NCI-H1694 (cell line): ENCODE results near the gene HLF.
"Not testable (repeated sequence)": the region's sequence is repeated elsewhere in the genome, so short reads cannot be mapped to it uniquely, and the experiment has no call there.

Experiments
- DNase-seq: peaks from one replicate; lab custom pipeline; 2025; lab: John Stamatoyannopoulos, UW

Gene HLF

DNA sequence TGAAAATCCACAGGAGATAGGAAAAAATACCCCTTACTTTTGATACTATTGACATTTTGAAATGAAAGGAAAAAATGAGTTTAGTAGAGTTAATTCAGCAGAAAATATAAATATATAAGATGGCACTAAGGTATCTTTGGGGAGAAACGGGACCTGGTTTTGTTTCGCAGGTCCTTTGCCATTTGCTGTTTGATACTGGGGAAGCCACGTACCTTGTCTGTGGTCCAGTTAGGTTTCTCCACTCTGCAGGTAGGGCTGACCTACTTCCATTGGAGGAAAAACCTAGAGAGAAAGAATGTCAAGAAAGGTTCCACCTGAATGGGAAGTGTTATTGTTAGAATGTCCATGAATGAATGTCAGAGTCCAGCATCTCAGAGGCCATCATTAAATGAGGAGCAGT, 48.1 kb downstream of the HLF start:
- DNase-seq: no peak

DNA sequence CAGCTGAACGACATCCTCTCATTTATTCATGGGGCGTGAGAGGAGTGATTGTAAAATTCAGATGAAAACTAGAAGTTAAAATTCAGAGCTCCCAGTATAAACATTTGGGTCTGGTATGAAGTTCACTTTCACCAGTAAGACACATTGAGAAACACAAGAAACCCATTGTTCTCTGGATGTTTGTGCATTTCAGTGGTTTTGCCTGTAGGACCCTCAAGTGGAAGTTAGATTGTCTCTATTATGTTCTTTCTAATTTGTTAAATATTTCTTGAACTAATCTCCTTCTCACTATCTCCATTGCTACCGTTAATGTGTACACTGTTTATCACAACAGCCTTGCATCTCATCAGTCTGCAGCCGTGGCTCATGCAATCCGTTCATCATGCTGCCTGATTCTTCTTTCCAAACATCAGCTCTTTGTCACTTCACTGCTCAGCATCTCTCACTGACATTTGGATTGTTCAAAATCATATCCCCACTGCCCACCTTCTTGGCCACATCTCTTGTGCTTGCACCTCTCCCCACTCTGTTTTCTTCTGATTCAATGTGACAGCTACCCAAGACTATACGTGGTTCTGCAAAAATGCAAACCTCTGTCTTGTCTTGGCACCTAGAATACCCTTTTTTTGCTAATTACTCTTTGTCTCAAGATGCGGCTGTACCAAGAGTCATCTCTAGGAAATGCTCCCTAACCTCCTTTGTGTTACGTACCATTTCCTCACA, 49.5 kb downstream of the HLF start:
- DNase-seq: no peak

DNA sequence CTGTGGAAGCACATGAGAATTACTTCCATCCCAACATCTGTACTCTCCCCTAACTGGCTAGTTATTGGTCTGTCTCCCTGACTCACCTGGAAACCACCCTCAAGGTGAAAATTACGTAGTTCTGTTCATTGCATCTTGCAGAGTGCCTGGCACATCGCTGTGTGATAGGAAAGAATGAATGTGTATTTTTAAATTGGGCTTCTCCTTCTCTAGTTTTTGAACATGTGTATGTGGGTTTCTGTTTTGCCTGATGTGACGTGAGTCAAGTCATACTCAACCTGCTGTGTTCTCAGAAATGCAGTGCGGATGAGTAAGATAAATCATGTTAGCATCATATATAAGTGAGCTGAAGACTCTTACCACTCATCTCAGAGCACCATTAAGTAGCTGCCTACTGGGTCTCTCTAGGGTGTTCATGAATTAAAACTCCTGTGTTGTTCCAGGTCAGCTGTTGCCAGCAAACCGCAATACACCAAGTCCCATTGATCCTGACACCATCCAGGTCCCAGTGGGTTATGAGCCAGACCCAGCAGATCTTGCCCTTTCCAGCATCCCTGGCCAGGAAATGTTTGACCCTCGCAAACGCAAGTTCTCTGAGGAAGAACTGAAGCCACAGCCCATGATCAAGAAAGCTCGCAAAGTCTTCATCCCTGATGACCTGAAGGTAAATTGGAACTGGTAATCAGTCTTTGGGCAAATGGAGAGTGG, 50.2 kb downstream of the HLF start:
- DNase-seq: no peak

DNA sequence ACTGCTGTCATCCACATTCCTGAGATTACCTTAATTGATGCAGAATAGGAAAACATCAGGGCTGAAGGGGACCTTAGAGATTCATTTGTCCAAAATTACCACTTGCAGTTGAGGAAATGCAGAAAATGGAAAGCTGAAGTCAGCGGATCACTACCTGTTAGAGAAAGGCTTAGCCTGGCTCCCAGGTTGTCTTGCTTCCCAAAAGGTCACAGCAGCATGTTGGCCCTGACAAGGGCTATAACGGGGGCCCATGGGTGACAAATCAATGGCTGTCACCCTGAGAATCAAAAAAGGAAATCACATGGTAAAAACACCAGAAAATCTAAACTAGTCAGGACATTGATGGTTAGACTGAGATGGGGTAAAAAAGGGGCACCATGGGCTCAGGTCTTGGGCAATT, 51.7 kb downstream of the HLF start:
- DNase-seq: no peak

DNA sequence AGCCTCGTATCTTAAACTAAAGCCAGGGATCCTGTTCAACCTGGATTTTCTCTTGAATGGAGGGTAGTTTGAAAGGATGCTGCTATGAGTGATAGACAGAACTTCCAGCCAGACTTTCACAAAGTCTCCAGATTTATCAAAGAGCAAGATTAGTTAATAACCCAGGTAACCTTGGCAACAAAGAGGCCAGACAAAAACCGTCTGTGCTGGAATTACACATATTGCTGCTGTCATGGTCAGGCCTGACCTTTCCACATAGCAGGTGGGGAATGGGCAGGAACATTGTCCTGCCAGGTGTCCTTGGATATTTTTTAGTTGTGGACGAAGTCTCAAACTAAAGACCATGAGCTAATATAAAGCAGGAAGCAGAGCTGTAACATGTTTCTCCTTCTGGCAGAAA, 52.5 kb downstream of the HLF start:
- DNase-seq: no peak

DNA sequence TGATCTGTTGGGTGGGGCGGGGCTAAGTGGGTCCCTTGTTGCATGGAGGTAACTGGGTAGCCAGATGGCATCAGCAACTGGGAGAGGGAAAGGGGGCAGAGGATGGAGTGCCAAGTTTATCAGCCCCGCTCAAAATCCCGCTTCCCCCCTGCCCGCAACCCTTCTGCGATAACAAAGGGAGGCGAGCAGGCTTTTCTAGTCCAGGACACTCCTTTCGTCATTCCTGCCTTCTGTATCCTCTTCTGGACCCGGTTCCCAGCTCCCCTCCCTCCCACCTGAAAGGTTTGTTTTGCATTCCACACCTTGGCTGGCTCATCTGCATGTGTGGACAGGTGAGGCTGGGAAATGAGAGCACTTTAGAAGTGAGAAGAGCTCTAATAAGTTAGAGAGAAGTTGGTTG, 53.3 kb downstream of the HLF start:
- no peak for DNase-seq

DNA sequence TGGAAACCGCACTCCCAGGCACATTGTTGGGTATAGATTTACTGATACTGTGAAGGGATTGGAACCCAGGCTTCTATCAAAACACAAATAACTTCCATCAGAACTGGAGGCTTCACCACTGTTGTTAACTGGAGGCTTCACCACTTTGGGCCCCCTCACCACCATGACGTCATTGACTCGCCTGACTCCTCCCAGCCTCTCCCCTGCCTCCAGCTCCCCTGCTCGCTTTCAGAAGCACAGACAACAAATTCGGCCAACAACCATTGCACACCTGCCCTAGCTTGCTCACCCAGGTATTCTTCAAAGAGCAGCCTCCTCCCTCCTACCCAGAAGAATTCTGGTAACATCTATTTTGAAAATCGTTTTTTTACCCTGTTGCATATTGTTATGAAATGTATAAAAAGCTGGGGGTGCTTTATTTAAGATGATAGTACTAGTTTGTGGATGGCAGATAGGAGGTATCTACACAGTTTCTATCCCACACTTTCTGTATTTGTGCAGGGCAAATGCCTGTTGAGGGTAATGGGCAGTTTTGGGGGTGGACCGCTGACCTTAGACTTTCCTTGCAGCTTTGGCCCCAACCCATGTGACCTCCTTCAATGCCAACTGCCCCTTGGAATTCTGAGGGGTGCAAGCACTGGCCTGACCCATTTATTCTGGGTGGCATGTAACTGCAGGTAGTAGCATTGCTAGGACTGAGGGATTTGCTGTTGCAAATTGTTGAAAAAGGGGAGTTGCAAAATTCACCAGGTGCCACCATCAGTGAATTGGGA, 54.1 kb downstream of the HLF start:
- DNase-seq: no peak

DNA sequence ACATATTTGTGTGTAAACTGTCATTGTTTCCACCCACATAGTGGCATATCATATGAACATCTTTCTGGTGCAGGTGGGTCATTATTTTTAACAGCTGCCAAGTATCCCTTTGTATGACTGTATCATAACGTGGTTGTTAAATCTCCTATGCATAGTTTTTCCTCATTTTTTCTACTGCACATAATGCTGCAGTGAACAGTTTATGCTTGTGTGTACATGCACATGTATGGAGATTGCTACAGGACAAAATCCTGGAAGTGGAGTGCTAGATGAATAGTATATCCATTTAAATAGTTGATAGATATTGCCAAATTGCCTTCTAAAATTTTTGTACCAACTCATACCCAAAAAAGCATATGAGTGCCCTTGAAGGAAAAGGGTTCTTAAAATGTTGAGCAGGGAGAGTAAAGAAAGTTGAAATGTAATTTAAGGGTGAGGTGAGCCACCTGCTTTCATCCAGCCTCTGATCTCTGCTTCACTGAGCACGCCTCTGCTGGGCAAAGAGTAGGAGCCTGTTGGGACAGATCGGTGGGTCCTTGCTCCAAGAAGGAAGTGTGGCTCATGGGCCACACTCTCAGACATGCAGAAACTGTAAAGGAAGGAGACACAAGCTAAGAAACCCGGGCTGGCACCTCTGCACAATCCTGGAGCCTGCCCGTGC, 55.3 kb downstream of the HLF start:
- no peak for DNase-seq

DNA sequence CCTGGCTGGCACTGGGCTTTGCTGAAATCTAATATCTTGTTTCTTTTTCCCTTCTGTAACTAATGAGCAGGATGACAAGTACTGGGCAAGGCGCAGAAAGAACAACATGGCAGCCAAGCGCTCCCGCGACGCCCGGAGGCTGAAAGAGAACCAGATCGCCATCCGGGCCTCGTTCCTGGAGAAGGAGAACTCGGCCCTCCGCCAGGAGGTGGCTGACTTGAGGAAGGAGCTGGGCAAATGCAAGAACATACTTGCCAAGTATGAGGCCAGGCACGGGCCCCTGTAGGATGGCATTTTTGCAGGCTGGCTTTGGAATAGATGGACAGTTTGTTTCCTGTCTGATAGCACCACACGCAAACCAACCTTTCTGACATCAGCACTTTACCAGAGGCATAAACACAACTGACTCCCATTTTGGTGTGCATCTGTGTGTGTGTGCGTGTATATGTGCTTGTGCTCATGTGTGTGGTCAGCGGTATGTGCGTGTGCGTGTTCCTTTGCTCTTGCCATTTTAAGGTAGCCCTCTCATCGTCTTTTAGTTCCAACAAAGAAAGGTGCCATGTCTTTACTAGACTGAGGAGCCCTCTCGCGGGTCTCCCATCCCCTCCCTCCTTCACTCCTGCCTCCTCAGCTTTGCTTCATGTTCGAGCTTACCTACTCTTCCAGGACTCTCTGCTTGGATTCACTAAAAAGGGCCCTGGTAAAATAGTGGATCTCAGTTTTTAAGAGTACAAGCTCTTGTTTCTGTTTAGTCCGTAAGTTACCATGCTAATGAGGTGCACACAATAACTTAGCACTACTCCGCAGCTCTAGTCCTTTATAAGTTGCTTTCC, 56.0 kb downstream of the HLF start:
- no peak for DNase-seq

DNA sequence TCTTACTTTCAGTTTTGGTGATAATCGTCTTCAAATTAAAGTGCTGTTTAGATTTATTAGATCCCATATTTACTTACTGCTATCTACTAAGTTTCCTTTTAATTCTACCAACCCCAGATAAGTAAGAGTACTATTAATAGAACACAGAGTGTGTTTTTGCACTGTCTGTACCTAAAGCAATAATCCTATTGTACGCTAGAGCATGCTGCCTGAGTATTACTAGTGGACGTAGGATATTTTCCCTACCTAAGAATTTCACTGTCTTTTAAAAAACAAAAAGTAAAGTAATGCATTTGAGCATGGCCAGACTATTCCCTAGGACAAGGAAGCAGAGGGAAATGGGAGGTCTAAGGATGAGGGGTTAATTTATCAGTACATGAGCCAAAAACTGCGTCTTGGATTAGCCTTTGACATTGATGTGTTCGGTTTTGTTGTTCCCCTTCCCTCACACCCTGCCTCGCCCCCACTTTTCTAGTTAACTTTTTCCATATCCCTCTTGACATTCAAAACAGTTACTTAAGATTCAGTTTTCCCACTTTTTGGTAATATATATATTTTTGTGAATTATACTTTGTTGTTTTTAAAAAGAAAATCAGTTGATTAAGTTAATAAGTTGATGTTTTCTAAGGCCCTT, 56.8 kb downstream of the HLF start:
- no peak for DNase-seq

DNA sequence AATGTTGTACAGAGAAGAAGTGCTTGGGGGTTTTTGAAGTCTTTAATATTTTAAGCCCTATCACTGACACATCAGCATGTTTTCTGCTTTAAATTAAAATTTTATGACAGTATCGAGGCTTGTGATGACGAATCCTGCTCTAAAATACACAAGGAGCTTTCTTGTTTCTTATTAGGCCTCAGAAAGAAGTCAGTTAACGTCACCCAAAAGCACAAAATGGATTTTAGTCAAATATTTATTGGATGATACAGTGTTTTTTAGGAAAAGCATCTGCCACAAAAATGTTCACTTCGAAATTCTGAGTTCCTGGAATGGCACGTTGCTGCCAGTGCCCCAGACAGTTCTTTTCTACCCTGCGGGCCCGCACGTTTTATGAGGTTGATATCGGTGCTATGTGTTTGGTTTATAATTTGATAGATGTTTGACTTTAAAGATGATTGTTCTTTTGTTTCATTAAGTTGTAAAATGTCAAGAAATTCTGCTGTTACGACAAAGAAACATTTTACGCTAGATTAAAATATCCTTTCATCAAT, 57.8 kb downstream of the HLF start:
- no peak for DNase-seq

DNA sequence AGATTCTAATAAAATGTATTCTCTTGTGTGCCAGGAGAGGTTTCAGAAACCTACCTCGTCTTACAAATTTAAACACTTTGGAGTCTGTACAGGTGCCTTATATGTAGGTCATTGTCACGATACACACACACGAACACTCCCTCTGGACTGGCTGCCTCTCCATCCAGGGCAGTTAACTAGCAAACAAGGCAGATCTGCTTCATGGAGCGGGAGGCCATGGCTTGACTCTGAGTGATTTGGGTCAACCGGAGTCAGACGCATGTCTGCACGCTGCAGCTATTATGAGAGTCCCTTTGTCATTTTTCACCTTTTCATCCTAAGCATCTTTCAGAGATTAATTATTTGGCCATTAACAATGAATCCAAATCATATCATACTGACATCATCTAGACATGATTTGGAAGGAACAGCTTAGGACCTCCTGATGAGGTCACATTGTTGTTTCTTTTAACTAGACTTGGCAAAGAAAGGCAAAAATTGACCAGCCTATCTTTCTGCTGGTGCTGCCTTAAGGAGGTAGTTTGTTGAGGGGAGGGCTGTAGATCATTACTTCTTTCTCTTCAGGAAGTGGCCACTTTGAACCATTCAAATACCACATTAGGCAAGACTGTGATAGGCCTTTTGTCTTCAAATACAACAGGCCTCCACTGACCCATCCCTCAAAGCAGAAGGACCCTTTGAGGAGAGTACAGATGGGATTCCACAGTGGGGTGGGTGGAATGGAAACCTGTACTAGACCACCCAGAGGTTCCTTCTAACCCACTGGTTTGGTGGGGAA, 58.9 kb downstream of the HLF start:
- DNase-seq: no peak

DNA sequence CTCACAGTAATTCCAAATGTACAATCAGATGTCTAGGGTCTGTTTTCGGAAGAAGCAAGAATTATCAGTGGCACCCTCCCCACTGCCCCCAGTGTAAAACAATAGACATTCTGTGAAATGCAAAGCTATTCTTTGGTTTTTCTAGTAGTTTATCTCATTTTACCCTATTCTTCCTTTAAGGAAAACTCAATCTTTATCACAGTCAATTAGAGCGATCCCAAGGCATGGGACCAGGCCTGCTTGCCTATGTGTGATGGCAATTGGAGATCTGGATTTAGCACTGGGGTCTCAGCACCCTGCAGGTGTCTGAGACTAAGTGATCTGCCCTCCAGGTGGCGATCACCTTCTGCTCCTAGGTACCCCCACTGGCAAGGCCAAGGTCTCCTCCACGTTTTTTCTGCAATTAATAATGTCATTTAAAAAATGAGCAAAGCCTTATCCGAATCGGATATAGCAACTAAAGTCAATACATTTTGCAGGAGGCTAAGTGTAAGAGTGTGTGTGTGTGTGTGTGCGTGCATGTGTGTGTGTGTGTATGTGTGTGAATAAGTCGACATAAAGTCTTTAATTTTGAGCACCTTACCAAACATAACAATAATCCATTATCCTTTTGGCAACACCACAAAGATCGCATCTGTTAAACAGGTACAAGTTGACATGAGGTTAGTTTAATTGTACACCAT, 59.7 kb downstream of the HLF start:
- no peak for DNase-seq

DNA sequence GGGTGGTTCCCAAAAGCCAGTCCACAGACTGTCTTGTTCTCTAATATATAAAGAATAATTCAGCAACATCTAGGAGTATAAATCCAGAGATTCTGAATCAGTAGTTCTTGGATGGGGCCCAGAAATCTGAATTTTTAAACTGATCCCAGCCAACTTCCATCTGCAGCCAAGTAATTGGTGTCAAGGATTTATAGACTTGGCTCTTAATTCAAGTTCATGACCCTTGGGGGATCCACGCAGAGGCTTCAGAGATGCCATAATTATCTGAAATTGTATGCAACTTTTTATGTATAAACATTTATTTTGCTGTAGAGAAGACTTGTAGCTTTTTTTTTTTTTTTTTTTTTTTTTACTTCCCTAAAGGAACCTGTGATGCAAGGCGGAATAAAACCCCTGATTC, 60.6 kb downstream of the HLF start:
- no peak for DNase-seq

DNA sequence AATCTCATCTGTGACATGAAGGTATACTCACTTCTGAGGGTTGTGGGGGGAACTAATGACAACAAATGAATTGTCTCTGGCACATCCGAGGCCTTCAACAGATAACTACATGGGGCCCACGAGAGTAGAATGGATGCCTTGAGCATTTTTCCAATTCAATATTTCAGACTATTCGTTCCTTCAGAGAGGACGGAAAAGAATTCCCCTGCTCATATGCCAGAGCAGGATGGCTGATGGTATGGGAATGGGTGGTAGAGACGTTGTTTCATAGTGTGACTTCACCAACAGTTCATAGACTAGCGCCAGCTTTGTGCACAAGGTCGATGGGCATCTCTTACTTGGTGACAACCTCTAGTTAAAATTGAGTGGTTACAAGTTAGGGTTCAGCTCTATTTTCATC, 61.3 kb downstream of the HLF start:
- no peak for DNase-seq

DNA sequence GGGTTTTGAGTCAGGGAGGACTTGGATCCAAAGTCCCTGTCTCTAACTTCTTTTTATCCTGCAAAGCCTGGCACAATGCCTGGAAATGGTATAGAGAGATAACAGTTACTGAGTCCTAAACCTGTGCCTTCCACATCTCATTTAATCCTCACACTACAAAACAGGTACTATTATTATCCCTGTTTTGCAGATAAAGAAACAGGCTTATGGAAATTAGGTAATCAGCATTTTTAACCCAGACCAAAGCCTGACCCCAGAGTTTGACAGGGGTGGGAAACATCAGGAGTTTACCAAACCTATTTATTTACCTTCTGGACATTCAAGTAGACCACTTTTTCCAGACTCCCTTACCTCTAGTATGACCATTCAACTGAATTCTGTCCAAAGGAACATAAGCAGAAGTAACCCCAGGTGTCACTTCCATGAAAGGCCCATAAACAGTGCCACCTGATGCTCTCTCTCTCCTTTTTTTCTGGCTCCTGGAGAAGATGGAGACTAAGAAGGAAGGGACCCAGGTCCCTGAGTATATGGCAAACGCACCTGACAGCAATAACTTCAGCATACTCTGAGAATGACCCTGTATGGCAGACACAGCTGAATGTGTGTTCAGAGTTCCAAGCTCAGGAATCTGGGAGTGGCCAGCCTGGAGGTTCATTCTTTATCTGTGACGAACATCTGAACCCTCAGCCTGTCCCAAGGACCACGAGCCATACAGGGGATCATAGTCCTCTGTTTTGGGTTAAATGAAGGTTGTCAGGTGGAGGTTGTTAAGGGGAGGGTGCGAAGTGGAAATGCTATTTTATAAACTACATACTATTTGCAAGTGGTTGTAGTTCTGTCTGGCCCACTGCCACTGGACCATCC, 62.7 kb downstream of the HLF start:
- DNase-seq: no peak

DNA sequence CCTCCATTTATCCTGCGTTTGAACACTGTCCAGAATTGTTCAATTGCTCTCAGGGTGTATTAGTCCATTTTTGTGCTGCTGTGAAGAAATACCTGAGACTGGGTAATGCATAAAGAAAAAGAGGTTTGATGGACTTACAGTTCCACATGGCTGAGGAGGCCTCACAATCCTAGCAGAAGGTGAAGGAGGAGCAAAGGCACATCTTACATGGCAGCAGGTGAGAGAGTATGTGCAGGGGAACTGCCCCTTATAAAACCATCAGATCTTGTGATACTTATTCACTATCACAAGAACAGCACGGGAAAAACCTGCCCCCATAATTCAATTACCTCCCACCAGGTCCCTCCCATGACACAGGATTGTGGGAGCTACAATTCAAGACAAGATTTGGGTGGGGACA, 63.8 kb downstream of the HLF start:
- DNase-seq: not testable (repeated sequence)

DNA sequence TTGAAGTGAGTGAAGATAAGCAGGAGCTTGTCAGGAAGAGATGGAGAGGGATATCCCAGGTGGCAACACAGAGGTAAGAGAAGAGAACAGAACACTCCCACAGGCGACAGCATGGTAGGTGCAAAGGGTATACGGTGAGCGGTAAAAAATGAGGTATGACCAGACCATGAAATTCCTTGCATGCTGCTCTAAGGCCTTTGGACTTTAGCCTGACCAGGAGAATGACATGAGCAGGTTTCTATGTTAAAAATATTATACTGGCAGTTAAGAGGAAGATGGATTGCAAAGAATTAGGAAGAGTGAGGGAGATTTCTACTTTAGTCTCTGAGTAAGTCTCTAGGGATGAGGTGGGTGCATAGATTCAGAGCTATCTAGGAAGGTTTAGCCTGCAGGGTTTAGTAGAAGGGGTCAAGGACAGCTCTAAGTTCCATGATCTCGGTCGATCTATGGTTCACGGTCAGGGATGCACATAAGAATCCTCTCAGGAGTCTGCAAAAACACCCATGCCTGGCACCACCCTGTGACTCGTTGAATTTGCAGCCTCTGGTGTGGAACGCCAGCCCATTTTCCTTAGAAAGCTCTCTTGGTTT, 65.7 kb downstream of the HLF start:
- no peak for DNase-seq
